ENCODE results near the gene MEIS1.

Gene MEIS1

GRCh38 chr2:66445076-66445924 is 10.4 kb downstream of the MEIS1 start:
- no peak for DNase-seq

GRCh38 chr2:66445925-66446871 is 11.3 kb downstream of the MEIS1 start:
- peak in 1 of 2 experiments; percentile 11 for DNase-seq

- DNase-seq: no peak
Observed at GRCh38 chr2:66446941-66447340, 12.0 kb downstream of the MEIS1 start.

GRCh38 chr2:66447677-66448076 is 12.8 kb downstream of the MEIS1 start:
- DNase-seq: no peak

- no peak for DNase-seq
Observed at GRCh38 chr2:66448136-66448991, 13.4 kb downstream of the MEIS1 start.

- no peak for DNase-seq
Observed at GRCh38 chr2:66452214-66452613, 17.3 kb downstream of the MEIS1 start.

GRCh38 chr2:66452917-66453316 is 18.0 kb downstream of the MEIS1 start:
- DNase-seq: no peak

- DNase-seq: no peak
Observed at GRCh38 chr2:66455490-66455889, 20.6 kb downstream of the MEIS1 start.

- DNase-seq: no peak
Observed at GRCh38 chr2:66456183-66457041, 21.5 kb downstream of the MEIS1 start.

- DNase-seq: no peak
Observed at GRCh38 chr2:66457545-66457944, 22.6 kb downstream of the MEIS1 start.

GRCh38 chr2:66460031-66460430 is 25.1 kb downstream of the MEIS1 start:
- no peak for DNase-seq

GRCh38 chr2:66461001-66461663 is 26.2 kb downstream of the MEIS1 start:
- DNase-seq: no peak

GRCh38 chr2:66461664-66462500 is 27.0 kb downstream of the MEIS1 start:
- DNase-seq: no peak

GRCh38 chr2:66462501-66462825 is 27.5 kb downstream of the MEIS1 start:
- DNase-seq: no peak

- DNase-seq: no peak
Observed at GRCh38 chr2:66463206-66463755, 28.4 kb downstream of the MEIS1 start.

GRCh38 chr2:66464930-66465637 is 30.2 kb downstream of the MEIS1 start:
- DNase-seq: no peak

GRCh38 chr2:66466433-66466832 is 31.5 kb downstream of the MEIS1 start:
- no peak for DNase-seq

GRCh38 chr2:66467718-66468117 is 32.8 kb downstream of the MEIS1 start:
- no peak for DNase-seq

- no peak for DNase-seq
Observed at GRCh38 chr2:66469214-66469902, 34.4 kb downstream of the MEIS1 start.
